HG03460 (cell line): ENCODE results near the gene SSBP4.
"Not testable (repeated sequence)": the region's sequence is repeated elsewhere in the genome, so short reads cannot be mapped to it uniquely, and the experiment has no call there.

Experiments
- ATAC-seq: cut with Tn5 transposase; IDR thresholded peaks from one replicate; pipeline ENCODE4 v1.9.1; 2021; ENCODE audit not compliant: unreplicated experiment

SSBP4 gene

DNA sequence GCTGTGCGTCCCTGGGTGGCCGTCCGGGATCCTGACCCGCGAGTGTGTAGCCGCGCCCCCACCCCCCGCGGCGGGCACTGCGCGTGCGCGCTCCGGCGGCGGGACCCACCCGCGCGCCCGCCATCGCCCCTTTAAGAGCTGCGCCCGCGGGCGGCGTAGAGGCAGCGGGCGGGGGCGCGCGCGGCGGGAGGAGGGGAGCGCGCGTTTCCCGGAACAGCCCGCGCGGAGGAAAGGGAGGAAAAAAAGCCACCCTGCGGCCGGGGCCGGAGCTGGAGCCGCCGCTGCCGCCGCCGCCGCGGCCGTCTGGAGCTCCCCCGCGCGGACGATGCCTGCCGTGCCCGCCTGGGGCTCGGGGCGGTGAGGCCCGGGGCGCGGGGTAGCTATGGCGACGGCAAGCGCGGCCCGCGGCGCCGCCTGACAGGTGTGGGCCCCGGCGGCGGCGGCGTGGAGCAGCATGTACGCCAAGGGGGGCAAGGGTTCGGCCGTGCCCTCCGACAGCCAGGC is at the start of gene SSBP4:
SSBP4 (plus strand) TSS at position 204 of the 504 bp plus-strand sequence; CDS start at position 455, 251 bp downstream.
- ATAC-seq, result peak; percentile 32

DNA sequence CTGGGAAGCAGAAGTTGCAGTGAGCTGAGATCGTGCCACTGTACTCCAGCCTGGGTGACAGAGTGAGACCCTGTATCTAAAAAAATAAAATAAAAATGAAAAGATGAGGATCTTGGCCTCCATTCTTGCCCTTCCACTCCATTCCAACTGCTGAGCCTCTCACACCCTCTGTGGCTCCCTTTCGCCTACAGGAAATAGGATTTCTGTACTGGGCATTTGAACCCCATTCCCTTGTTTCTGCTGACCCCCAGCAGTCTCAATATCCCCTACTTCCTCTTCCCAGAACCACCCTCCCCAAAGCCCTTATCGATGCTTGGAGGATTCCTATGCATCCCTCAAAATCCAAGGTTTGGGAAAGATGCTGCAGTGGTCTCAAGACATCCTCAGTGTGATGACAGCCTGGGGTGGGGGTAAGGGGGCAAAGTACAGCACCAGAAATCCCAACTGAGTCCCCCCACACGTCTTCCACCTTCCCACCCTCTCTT is 45.7 kb upstream of the SSBP4 start:
- no peak for ATAC-seq

GRCh38 chr19:18373892-18374629 is 45.1 kb upstream of the SSBP4 start:
- peak; percentile 81 for ATAC-seq

GRCh38 chr19:18377026-18377425 is 42.2 kb upstream of the SSBP4 start:
- ATAC-seq, result no peak

DNA sequence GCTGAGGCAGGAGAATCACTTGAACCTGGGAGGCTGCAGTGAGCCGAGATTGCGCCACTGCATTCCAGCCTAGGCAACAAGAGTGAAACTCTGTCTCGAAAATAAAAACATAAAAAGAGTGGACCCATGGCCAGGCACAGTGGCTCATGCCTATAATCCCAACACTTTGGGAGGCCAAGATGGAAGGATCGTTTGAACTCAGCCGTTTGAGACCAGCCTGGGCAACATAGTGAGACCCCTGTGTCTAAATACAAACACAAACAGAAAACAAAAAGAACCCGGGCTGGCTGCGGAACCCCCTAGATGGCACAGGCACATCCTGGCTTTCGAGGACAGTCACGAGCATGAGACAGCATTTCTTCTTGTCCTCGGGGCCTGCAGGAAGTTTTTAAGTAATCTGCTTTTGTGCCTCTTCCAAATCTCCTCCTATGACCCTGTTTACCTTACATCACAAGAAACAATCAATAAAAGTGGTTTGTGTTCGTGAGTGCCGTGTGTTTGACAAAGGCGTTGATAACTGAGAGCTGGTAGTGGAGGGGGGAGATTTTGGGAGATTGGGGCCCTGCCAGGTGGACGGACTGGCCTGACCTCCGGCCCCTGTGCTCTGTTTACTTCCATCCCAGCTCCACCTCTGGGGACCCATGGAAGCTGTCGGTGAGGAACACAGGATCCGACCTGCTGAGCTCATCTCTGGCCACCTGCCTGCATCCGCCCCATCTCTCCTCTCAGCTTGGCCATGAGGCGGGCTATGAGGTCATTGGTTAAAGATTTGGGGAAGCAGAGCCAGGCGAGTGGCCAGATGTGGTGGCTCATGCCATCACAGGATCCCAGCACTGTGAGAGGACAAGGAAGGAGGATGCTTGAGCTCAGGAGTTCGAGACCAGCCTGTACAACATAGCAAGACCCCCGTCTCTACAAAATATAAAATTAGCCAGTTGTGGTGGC is 39.1 kb upstream of the SSBP4 start:
- ATAC-seq, result no peak

GRCh38 chr19:18380843-18381242 is 38.4 kb upstream of the SSBP4 start:
- no peak for ATAC-seq

DNA sequence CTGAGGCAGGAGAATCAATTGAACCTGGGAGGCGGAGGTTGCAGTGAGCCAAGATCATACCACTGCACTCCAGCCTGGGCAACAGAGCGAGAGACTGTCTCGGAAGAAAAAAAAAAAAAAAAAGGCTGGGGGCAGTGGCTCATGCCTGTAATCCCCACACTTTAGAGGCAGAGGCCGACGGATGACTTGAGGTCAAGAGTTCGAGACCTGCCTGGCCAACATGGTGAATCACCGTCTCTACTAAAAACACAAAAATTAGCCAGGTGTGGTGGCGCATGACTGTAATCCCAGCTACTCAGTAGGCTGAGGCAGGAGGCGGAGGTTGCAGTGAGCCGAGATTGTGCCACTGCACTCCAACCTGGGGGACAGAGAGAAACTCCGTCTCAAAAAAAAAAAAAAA is 35.6 kb upstream of the SSBP4 start:
- not testable (repeated sequence) for ATAC-seq

- no peak for ATAC-seq
These were observed 34.4 kb upstream of the SSBP4 start for GRCh38 chr19:18384775-18385174.

- ATAC-seq, result no peak
These were observed 33.9 kb upstream of the SSBP4 start for GRCh38 chr19:18385359-18385674.

DNA sequence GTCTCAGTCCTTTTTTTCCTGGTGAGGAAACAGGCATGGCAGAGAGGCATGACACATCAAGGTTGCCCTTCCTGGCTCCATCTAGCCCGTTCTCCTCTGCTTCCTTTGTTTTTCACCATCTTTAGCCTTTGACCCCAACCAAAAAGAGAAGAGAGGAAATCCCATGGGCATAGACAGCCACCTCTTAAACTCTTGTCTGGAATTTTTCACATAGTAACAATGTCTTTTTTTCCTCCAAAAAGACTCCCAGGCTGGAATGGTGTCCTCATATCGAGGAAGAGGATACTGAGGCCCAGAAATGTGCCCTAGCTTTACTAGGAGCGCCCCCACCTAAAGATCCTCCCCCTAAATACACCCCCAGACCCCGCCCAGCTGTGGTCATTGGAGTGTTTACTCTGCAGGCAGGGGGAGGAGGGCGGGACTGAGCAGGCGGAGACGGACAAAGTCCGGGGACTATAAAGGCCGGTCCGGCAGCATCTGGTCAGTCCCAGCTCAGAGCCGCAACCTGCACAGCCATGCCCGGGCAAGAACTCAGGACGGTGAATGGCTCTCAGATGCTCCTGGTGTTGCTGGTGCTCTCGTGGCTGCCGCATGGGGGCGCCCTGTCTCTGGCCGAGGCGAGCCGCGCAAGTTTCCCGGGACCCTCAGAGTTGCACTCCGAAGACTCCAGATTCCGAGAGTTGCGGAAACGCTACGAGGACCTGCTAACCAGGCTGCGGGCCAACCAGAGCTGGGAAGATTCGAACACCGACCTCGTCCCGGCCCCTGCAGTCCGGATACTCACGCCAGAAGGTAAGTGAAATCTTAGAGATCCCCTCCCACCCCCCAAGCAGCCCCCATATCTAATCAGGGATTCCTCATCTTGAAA is 33.3 kb upstream of the SSBP4 start, which contains the start of gene GDF15:
GDF15 (plus strand) TSS at position 484 of the 868 bp plus-strand sequence; CDS start at position 516, 32 bp downstream.
- no peak for ATAC-seq

- ATAC-seq, result no peak
These were observed 32.5 kb upstream of the SSBP4 start for GRCh38 chr19:18386543-18387271.

GRCh38 chr19:18388100-18388959 is 30.9 kb upstream of the SSBP4 start:
- ATAC-seq, result peak; percentile 62

DNA sequence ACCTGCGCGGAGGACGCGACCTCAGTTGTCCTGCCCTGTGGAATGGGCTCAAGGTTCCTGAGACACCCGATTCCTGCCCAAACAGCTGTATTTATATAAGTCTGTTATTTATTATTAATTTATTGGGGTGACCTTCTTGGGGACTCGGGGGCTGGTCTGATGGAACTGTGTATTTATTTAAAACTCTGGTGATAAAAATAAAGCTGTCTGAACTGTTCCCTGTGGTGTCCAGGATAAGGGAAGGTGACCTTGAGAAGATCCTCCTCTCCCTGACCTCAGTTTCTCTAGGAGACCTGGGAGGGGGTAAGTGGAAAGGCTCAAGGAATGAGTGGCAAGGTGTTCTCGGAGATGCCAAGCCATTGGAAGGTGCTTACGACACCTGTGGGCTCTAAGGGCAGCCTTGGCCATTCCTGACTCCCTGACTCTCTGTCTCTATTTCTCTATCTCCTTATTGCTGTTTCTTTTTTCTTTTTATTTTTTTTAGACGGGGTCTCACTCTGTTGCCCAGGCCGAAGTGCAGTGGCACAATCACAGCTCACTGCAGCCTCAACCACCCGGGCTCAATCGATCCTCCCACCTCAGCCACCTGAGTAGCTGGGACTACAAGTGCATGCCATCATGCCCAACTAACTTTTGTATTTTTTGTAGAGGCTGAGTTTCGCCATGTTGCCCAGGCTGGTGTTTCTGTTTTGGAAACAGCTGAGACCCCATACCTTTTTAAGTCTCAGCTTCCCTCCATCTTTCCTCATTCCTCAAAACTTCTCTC is 30.1 kb upstream of the SSBP4 start:
- no peak for ATAC-seq

- no peak for ATAC-seq
These were observed 29.5 kb upstream of the SSBP4 start for GRCh38 chr19:18389726-18390064.

GRCh38 chr19:18390065-18390907 is 28.9 kb upstream of the SSBP4 start:
- no peak for ATAC-seq

DNA sequence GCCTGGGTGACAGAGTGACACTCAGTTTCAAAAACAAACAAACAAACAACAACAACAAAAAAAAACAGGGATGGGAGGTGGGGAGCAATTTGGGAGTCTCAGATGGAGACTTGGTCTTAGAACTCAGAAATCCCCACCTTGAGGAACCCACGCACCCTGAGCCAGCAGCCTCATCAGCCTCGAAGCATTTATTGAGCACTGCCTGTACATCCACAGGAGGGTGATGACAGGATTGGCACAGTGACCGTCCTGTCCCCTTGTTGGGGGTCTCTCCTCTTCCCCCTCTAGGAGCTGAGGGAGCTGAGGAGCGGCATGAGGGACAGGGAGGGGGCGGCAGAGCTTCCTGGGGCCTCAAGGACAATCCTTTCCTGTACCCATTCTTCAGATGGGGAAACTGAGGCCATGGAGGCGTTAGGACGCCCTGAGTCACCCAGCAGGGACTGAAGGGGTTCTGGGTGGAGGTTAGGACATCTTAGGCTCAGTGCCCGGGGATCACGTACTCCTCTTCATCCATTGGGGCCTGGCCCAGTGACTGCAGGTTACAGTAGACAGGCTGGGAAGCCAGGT is 27.6 kb upstream of the SSBP4 start:
- ATAC-seq, result no peak

DNA sequence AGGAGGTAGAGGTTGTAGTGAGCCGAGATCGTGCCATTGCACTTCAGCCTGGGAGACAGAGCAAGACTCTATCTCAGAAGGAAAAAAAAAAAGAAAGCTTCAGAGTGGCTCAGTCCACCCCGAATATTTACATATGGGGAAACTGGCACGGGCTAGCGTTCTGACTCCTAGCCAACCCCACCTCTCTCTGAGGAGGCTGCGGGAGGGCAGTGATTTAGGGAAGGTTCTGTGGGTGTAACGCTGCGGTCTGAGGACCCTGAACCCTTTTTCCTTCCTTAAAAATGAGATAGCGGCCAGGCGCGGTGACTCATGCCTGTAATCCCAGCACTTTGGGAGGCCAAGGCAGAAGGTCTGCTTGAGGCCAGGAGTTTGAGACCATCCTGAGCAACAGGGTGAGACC is 26.8 kb upstream of the SSBP4 start:
- ATAC-seq, result no peak
